DMS79 treated with DMSO at 0.1 percent for 48 hours (cell line): ENCODE data around the gene ZDHHC8.

ENCODE experiments used
- DNase-seq: peaks from one replicate; lab custom pipeline; 2025; lab: John Stamatoyannopoulos, UW

Gene ZDHHC8

DNA sequence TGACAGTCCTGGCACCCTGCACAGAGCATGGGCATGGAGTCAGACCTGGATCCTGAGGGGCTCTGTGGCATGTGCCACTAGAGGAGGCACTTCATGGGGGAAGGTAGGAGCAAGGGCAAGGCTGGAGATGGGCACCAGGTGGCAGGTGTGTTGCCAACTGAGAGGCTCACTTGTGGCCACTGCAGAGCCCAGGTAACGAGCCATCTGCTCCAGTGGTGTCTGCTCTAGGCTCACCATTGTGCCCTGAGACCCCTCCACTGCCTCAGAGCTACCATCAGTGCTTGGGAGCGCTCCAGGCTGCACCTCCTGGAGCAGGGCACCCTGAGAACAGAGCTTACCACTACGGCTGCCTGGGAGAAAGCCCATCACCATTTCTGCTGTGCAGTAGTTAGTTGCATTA, 1.3 kb upstream of the ZDHHC8 start:
- DNase-seq: peak; percentile 2

DNA sequence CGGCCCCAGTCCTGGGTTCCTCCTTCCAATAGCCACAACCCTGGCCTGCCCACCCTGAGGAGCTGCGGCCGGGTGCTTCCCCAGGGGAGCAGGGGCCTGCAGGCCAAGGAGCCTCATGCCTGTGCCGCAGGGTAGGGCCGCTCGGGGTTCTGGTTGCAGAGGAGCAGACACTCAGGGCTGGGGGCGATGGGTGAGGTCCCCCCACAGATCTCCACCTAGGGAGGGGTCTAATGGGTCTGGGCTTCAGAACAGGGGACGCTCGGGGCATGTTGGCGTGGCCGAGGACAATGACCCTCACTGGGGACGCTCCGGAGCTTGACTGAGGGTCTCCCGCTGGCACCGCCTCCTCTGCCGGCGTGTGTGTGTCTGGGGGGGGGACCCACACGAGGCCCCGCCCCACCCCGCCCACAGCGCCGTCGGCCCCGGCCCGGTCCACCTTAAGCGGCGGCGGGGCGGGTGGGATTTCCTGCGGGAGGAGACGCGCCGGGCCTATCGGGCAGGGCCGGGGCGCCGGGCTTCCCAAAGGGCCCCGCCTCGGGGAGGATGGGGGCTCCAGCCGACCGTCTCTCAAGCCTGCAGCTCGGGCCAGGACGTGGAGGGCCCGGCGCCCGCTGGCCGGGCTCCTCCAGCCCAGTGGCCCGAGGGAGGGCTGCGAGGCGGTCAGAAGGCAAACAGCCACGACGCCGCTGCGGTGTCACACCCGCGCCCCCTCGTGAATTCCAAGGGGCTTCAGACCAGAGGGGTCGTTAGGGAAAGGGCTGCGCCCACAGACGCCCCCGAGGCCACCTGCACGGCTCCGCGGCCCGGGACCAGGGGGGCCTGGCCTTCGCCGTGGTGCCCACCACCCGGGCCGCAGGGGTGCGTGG, 640 bp upstream of the ZDHHC8 start:
- DNase-seq: no peak

DNA sequence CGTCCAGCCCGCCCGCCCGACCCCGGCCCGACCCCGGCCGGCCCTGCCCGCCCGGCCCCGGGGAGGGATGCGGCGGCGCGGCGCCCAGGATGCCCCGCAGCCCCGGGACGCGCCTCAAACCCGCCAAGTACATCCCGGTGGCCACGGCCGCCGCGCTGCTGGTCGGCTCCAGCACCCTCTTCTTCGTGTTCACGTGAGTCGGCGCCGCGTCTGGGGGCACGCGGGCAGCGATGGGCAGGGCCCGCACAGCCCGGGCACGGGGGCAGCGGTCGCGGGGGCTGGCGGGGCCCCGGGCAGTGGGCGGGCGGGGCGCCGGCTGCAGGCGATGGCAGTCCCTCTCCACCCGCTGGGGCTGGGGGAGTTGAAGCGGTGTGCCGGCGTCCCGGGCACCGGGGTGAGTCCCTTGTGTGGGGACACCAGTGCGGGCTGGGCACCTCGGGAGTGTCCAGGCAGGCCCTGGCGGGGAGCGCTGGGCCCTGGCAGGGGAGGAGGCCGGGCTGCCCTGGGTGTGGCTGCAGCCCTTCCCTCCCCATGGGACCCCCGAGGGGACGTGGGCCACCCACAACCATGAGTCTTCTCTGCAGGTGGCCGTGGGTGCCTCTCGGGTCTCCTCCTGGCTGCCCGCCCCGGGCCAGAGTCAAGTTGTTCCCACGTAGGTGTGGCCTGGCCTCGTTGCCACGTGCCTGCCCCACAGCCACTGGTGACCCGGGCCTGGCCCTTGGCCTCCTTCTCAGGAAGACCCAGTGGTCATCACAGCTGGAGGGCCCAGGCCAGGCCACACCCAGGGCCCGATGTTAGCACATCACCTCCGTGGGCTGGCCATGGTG, 468 bp downstream of the ZDHHC8 start:
- DNase-seq: no peak

DNA sequence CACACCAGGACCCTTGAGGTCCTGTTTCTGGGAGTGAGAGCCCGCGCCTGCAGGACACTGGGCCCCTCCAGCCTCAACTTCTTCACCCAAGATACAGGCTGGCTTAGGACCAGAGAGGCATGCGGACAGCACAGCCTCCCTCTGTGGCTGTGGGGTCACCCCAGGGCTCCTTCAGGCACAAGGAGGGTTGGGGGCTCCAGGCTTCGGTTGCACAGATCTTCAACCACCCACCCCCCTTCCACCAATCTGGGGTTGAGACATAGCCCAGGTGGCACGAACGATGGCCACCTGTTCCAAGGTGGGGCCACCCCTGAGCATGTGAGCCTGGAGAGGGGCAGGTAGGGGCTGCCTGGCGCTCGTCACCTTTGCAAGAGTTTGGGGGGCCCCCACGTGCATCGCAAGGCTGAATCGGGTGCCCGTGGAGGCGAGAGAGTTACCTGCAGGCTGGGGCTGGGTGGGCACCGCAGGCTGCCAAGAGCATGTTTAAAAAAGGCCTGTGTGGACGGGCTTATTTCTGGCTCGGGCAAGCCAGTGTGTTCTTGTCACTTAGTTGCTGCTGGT, 1.2 kb downstream of the ZDHHC8 start:
- no peak for DNase-seq

DNA sequence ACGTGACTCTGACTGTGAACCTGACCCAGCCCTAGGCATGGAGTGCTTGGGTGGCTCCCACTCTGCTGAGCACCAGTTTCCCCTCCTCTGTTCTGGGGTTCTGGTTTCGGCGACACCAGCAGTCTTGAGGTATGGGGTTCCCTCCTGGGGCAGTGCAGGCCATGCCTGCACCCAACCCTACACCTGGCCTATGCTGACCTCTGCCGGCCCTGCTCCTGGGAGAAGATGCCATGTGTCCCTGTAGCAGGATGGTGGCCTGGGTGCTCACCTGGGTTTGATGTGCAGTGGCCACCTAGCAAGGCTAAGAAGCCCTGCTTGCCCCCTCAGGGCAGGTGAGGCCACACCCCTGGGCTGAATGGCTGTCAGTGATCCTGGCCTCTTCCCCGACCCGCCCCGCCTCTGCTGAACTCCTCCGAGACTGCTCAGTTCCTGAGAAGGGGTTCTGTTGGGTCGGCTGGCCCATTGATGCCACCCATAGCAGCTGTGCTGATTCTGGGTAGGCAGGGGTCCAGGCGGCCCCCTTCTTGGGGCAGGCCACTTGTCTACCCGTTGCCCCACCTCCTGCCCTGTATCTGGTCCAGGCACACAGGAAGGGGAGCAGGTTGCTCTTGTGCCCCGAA, 2.4 kb downstream of the ZDHHC8 start:
- no peak for DNase-seq

DNA sequence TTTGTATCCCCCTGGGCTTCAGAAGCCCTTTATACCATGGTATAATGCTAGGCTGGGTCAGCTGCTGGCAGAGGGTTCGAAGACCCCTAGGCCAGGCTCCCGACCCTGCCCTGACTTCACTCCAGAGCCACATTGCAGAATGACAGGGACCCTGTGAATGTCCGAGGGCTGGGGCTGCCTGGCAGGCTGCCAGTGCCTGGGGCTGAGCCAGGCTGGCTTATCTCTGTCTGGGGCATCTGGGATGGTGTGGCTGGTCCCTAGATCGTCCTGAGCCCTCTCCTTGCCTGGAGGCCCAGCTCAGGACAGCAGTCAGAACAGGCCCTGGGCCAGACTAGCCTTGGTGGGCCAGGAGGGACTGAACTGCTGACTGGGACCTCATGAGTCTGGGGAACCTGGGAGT, 3.7 kb downstream of the ZDHHC8 start:
- no peak for DNase-seq

DNA sequence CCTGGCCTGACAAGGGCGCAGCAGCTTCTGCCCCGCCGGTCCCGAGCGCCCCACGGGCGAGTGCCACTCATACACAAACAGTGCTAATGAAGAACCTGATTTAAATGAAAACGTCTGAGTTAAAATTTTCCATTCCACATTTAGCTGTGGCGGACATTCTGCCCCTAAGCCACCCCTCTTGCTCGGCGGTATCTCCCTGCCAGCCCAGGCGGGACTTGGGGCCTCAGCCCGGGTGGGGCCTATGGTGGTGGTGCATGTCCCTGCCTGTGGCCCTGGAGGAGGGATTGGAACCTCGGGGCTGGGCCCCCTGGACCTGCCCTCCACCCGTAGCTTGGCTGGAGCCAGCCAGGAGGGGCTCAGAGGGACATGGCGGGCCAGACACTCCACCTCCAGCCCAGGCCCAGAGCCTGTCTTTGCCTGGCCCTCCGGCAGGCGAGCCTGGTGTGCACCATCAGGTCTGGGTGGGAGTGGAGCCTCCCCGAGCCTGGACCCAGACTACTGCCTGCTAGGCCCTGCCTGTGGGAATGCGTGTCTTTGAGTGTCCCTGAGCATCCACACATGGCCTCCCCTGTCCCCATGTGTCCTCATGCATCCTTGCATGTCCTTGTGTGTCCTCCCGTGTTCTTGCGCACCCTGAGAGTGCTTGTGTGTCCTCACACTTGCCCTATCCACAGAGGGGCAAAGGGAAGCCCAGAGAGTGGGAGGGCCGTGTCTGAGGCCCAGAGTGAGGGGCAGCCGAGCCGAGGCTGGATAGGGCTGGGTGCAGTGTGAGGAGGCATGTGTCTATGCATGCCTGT, 4.4 kb downstream of the ZDHHC8 start:
- DNase-seq: no peak

DNA sequence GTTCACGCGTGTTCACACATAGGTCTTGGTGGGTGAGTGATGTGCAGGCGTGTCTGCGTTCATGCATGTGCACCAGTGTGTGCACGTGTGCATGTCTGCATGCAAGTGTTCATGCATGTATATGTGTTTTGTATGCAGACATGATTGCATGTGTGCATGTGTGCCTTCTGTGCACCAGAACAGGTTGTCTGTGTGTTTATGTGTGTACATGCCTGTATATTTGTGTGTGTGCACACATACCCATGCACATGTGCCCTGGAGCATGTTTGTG, 4.9 kb downstream of the ZDHHC8 start:
- DNase-seq: no peak

DNA sequence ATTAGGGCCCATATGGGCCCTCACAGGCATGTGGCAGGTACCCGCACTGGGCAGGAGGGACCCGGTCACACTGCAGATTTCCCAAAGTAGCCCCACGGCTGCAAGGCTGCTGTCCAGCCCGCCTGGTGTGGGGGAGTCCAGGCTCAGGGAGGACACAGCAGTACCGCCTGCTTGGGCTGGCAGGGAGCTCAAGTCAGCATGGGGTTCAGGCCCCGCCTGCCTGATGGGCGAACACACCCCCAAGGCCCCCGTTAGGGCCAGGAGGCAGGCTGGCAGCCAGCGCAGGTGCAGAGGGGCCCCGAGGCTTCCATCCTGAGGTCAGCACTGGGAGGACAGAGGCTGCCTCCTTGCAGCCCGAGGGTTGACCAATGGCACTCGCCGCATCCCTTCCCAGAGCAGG, 5.5 kb downstream of the ZDHHC8 start:
- no peak for DNase-seq

DNA sequence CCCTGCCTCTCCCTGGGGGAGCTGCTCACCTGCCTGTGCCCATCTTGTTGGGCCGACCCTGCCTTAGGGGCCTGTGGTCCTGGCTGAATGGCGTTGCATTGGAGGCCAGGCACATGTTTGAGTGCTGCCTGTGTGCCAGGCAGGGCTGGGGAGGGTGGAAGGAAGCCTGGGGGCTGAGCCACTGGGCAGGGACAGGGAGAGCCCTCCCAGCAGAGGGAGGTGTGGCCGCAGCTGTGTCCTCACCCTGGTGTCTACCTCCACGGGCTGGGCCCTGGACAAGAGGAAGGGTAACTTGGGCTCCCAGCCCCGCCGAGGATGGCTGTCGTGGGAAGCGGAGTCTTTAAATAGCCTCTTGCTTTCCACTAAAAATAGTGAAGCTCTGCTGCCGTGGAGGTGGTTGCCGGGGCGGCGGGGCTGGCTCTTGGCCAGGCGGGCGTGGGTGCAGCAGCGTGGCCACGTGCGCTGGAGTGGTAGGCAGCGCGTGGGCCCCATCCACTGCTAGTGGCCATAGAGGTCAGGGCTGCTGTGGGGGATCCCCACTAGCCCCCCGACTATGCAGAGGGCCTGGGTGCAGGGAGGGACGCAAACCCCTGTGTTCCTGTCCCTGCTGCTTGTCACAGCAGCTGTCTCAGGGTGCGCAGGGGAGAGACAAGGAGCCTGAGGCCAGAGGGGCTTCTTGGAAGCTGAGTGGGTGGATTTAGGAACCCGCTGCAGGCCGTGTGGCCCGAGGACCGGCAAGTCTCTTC, 6.2 kb downstream of the ZDHHC8 start:
- DNase-seq: no peak

DNA sequence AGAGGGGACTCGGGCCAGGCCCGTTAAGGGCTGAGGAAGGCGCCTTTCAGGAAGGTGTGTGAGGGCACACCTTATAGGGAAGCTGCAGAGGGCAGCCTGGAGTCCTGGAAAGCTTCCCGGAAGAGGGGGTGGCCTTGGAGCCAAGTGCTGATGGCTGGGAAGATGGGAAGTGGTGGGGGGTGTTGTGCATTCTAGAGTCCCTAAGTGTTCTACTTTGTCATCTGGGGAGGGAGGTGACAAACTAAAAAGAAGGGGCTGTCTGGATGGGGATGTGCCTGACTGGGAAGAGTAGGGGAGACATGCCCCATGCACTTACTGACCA, 6.8 kb downstream of the ZDHHC8 start:
- no peak for DNase-seq

DNA sequence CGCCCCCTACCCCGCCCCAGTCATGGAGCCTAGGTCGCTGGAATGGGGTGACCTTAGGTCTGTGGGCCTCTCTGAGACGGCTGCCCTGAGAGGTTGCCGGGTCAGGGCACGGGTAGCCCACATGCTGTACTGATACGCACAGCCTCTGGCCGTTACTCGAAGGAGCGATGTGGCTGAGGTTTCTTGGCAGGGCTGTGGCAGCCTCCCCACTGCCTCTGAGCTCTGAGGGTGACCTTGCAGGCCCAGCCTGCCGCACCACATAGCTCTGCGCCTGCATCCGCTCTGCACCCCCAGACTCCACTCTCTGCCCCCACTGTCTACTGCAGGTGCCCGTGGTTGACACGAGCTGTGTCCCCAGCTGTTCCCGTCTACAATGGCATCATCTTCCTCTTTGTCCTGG, 7.3 kb downstream of the ZDHHC8 start:
- DNase-seq: no peak

DNA sequence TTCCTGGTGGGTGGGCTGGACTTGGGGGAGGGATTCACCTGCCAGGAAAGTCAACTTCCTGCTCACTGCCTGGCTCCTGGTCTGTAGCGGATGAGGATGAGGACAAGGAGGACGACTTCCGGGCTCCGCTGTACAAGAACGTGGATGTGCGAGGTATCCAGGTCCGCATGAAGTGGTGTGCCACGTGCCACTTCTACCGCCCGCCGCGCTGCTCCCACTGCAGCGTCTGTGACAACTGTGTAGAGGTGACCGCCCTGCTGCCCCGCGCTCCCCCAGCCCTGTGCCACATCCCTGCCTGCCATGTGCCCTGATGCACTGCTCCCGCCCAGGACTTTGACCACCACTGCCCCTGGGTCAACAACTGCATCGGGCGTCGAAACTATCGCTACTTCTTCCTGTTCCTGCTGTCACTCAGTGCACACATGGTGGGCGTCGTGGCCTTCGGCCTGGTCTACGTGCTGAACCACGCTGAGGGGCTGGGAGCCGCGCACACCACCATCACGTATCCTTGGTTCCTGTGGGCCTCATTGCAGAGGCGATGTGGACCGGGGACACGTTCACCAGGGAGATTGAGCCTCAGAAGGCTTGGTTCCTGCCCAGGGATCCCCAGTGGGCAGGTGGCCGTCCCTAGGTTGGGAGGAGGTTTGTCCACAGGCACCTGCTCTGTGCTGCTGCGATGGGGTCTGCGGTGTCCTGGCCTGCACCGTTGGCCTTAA, 7.9 kb downstream of the ZDHHC8 start:
- no peak for DNase-seq

DNA sequence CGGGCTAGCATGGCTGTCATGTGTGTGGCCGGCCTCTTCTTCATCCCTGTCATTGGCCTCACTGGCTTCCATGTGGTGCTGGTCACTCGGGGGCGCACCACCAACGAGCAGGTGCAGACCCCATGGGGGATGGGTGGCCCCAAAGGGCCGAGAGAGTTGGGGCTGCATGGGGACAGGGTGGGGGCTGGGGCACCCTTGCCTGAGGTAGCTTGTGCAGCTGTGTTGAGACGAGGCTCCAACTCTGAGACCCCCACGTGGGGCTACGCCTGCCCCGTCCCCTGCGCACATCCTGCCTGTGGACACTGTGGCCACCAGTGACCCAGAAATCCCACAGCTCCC, 8.5 kb downstream of the ZDHHC8 start:
- no peak for DNase-seq

DNA sequence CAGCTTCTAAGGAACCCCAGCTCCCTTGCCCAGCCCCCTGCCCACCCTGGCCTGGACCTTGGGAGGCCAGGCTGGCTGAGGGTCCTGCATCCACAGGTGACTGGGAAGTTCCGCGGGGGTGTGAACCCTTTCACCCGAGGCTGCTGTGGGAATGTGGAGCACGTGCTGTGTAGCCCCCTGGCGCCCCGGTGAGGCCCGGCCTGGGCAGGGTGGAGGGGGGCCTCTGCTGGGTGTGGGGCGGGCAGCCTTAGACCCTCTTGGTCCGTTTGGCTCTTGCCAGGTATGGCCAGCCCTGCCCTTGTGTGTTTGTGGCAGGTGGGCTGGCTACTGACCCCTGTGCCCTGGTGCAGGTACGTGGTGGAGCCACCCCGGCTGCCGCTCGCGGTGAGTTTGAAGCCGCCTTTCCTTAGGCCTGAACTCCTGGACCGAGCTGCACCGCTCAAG, 8.9 kb downstream of the ZDHHC8 start:
- DNase-seq: no peak

DNA sequence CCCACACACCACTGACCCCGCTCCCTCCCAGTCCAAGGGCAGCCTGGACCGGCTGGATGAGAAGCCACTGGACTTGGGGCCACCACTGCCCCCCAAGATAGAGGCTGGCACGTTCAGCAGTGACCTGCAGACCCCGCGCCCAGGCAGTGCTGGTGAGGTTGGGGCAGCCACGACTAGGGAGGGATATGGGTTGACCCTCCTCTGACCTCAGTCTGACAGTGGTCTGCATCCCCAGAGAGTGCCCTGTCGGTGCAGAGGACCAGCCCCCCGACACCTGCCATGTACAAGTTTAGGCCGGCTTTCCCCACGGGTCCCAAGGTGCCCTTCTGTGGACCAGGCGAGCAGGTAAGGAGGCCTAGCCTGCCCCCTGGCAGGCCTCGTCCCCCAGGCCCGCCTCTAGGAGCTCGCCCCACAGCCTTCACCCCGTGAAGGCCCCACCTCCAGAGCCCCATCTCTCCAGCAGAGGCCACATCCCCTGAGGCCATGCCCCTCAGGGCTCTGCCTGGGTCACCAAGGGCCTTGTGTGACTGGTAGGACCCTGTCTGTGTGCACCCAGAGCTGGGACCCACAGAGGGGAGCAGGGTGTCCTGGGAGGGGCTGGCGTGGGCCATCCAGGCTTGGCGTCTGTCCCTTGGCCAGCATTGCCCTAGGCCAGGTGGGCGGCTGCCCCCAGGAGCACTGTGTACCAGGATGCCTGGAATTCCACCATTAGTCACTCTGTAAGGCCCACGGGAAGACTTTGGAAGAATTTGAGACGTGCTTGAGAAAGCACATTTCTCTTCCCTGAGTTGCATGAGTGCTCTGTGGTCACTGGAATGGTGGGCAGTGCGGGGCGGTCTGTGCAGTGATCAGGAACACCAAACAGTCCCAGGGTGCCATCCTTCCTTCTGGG, 9.8 kb downstream of the ZDHHC8 start:
- DNase-seq: no peak

DNA sequence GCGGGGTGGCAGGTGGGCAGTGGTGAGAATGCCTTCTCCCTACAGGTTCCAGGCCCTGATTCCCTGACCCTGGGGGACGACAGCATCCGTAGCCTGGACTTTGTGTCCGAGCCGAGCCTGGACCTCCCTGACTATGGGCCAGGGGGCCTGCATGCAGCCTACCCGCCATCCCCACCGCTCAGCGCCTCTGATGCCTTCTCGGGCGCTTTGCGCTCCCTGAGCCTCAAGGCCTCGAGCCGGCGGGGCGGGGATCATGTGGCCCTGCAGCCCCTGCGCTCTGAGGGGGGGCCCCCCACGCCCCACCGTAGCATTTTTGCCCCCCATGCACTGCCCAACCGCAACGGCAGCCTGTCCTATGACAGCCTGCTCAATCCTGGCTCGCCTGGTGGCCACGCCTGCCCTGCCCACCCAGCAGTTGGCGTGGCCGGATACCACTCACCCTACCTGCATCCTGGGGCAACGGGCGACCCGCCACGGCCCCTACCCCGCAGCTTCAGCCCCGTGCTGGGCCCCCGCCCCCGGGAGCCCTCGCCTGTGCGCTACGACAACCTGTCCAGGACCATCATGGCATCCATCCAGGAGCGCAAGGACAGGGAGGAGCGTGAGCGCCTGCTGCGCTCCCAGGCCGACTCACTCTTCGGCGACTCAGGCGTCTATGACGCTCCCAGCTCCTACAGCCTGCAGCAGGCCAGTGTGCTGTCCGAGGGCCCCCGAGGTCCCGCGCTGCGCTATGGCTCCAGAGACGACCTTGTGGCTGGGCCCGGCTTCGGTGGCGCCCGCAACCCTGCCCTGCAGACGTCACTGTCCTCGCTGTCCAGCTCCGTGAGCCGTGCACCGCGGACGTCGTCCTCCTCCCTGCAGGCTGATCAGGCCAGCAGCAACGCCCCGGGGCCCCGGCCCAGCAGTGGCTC, 11.4 kb downstream of the ZDHHC8 start:
- no peak for DNase-seq

DNA sequence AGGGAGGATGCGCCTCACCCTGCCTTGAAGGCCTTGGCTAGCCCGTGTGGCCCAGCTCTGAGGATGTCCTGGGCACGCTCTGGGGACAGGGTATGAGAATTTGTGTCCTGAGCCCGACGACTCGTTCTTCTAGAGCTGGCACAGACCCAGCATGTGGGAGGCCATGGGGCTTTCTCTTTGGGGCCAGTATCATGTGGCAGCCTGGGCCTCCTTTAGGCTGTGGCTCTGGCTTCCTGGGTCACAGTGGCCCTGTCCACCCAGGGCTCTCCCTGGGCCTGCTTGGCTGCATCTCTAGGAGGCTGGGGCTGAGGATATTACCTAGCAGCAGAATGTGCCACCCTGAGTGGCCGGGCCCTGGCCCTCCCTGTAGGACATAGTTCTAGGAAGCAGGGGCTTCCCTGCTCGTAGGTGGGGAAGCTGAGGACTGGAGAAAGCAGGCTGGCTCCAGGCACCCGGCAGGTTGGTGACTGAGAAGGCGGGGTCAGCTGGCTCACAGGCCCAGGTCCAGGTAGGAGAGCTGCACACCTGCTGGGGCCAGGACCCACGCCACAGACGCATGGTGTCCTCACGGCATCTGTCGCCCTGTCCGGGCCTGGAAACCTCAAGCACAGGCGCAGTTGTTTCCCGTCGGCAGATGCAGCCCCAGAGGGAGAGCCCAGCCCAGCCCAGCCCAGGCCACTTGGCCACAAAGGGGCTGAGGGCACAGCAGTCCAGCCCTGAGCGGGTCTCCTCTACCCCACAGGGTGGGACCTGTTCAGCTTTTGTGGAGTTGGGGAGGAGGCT, 12.5 kb downstream of the ZDHHC8 start:
- no peak for DNase-seq
